Mesendoderm (in vitro differentiated cells): ENCODE measurements around the gene APAF1.

ENCODE experiments used
- DNase-seq: peaks from one replicate; pipeline ENCODE4 v3.0.0; 2013
- H2AK5ac ChIP-seq: 2 replicates; pipeline ENCODE4 v1.6.1; 2013; ENCODE audit warnings: low read length, inconsistent platforms
- H2BK120ac ChIP-seq: 2 replicates; pipeline ENCODE4 v1.6.1; 2013; ENCODE audit warnings: low read depth, mild to moderate bottlenecking, low read length, moderate library complexity, mixed read lengths
- H2BK15ac ChIP-seq: replicated peaks from 2 replicates; pipeline ENCODE4 v1.6.1; 2013; ENCODE audit warnings: low read depth, mild to moderate bottlenecking, moderate library complexity
- H2BK5ac ChIP-seq: 2 replicates; pipeline ENCODE4 v1.6.1; 2013; ENCODE audit warnings: low read length, inconsistent platforms
- H3K18ac ChIP-seq: 2 replicates; pipeline ENCODE4 v1.6.1; 2013; ENCODE audit warnings: mild to moderate bottlenecking, low read length, mixed read lengths
- H3K23ac ChIP-seq: one replicate; pipeline ENCODE4 v1.6.1; 2013; ENCODE audit warnings: low read length
- H3K27ac ChIP-seq: 2 replicates; pipeline ENCODE4 v1.5.1; 2013; ENCODE audit warnings: low read depth, mild to moderate bottlenecking, inconsistent platforms, low read length, moderate library complexity
- H3K27me3 ChIP-seq: 2 replicates; pipeline ENCODE4 v1.6.1; 2013; ENCODE audit warnings: low read length, control low read depth, mild to moderate bottlenecking, inconsistent platforms; ENCODE audit not compliant: insufficient read depth, poor library complexity
- H3K36me3 ChIP-seq: 2 replicates; pipeline ENCODE4 v1.6.1; 2013; ENCODE audit warnings: low read length, inconsistent platforms; ENCODE audit not compliant: control insufficient read depth, insufficient read depth
- H3K4ac ChIP-seq: one replicate; pipeline ENCODE4 v1.6.1; 2013; ENCODE audit warnings: low read depth, mild to moderate bottlenecking, low read length, moderate library complexity
- H3K4me1 ChIP-seq: 2 replicates; pipeline ENCODE4 v1.6.1; 2013; ENCODE audit warnings: low read depth, low read length, inconsistent platforms; ENCODE audit not compliant: control insufficient read depth
- H3K4me2 ChIP-seq: 2 replicates; pipeline ENCODE4 v1.6.1; 2013; ENCODE audit warnings: low read length
- H3K4me3 ChIP-seq: 2 replicates; pipeline ENCODE4 v1.5.1; 2013; ENCODE audit warnings: mild to moderate bottlenecking, low read length
- H3K56ac ChIP-seq: one replicate; pipeline ENCODE4 v1.6.1; 2013; ENCODE audit warnings: low read length
- H3K79me1 ChIP-seq: 2 replicates; pipeline ENCODE4 v1.6.1; 2013; ENCODE audit warnings: low read length, inconsistent platforms
- H3K79me2 ChIP-seq: 2 replicates; pipeline ENCODE4 v1.6.1; 2013; ENCODE audit warnings: mild to moderate bottlenecking, low read length; ENCODE audit not compliant: control insufficient read depth, insufficient read depth
- H3K9ac ChIP-seq: 2 replicates; pipeline ENCODE4 v1.6.1; 2013; ENCODE audit warnings: low read length, inconsistent platforms
- H4K5ac ChIP-seq: one replicate; pipeline ENCODE4 v1.6.1; 2013; ENCODE audit warnings: low read length
- H4K8ac ChIP-seq: one replicate; pipeline ENCODE4 v1.6.1; 2013; ENCODE audit warnings: low read depth, mild to moderate bottlenecking, control low read depth, low read length, moderate library complexity
- WGBS: extraction: QIAGEN DNeasy Blood & Tissue Kit; methylation state at CpG from one replicate; pipeline ENCODE4 v1.1.7; 2013; ENCODE audit warnings: low lambda C conversion rate, missing lambda C conversion rate; ENCODE audit not compliant: insufficient coverage; ENCODE audit errors: extremely low coverage; 5-methylcytosine and 5-hydroxymethylcytosine counted together

Gene APAF1

DNA sequence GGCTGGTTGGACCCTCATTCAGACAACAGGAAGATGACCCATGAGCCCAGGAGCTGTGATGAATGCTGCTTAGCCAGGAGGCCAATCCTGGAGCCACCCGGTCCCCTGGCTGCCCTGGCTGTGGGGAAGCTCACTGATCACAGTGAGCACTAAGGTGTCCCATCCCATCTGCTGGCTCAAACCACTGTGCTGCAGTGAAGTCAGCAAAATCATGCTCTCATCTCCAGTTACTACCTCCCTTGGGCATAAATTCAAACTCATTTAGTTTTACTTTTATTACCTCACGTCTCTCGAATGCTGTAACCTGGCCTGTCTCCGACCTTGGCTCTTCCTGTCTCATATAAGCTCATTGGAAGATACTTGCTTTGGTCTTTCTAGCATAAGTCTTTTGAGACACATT, 112.4 kb downstream of the APAF1 start:
- Histone ChIP-seq H3K4me3 (no peak overlapping the region), H2BK15ac (no peak overlapping the region), H3K27ac (no peak overlapping the region), H3K4me1 (peaks cover 7% of the 10 kb centered on the region), H3K79me1 (no peaks in the 10 kb centered on the region), H2BK120ac (no peak overlapping the region), H3K9ac (no peak overlapping the region), H3K79me2 (no peaks in the 10 kb centered on the region), H3K27me3 (no peaks in the 10 kb centered on the region), H3K4me2 (no peak overlapping the region), H2BK5ac (no peak overlapping the region), H4K5ac (no peak overlapping the region), H4K8ac (no peak overlapping the region), H2AK5ac (no peak overlapping the region), H3K18ac (no peak overlapping the region), H3K23ac (no peak overlapping the region), H3K4ac (no peak overlapping the region), H3K36me3 (no peaks in the 10 kb centered on the region), H3K56ac (no peak overlapping the region)
- no CpG with 5 or more reads among the region's 4 CpGs for WGBS
- DNase-seq = no peak

DNA sequence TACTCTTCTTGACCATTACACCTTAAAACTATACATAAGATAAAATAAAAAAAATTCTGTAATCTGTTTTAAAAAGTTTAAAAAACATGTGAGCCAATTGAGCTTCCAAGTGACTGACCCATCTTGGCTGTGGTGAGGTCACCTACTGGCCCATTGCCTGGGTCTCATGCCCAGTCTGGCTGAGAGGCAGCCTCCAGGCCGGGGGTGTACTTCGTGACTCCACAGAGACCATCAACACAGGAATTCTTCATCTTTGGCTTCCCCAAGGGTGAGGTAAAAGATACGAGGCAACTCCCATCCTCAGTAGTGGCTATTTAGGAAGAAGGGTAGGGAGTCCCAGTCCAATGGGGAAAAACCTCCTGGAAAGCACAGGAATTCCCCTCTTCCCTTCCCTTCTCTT, 113.2 kb downstream of the APAF1 start:
- Histone ChIP-seq H3K9ac (no peak overlapping the region), H2BK120ac (no peak overlapping the region), H3K36me3 (no peaks in the 10 kb centered on the region), H3K27ac (no peak overlapping the region), H4K5ac (no peak overlapping the region), H4K8ac (no peak overlapping the region), H2BK5ac (no peak overlapping the region), H3K27me3 (no peaks in the 10 kb centered on the region), H3K18ac (no peak overlapping the region), H3K4ac (no peak overlapping the region), H3K23ac (no peak overlapping the region), H3K79me1 (no peaks in the 10 kb centered on the region), H3K4me1 (peaks cover 4% of the 10 kb centered on the region), H2AK5ac (no peak overlapping the region), H3K56ac (no peak overlapping the region), H3K4me3 (no peak overlapping the region), H2BK15ac (no peak overlapping the region), H3K79me2 (no peaks in the 10 kb centered on the region), H3K4me2 (no peak overlapping the region)
- DNase-seq = no peak
- no CpG with 5 or more reads among the region's 3 CpGs for WGBS

DNA sequence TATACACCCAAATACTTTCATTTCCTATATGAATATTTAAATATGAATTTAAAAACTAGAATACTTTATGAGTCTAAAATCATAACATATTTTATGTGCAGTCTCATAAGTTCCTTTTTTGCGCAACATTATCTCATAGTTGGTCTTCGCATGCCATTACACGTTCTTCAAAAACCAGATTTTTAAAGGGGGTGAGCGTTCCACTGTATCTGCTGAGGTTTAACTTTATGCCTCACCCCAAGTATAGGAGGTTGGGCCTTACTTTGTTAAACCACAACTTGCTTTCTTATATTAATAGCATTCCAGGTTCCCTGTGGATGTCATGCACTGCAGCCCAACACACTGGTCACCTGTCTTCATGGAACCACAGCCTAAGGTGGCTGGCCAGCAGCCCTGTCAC, 118.6 kb downstream of the APAF1 start:
- Histone ChIP-seq H3K79me1 (no peaks in the 10 kb centered on the region), H3K4ac (no peak overlapping the region), H4K5ac (no peak overlapping the region), H3K27me3 (no peaks in the 10 kb centered on the region), H3K9ac (no peak overlapping the region), H3K36me3 (no peaks in the 10 kb centered on the region), H2BK120ac (no peak overlapping the region), H3K4me2 (no peak overlapping the region), H2AK5ac (no peak overlapping the region), H3K27ac (no peak overlapping the region), H2BK15ac (no peak overlapping the region), H3K4me3 (no peak overlapping the region), H3K23ac (no peak overlapping the region), H4K8ac (no peak overlapping the region), H2BK5ac (no peak overlapping the region), H3K4me1 (no peaks in the 10 kb centered on the region), H3K79me2 (no peaks in the 10 kb centered on the region), H3K56ac (no peak overlapping the region), H3K18ac (no peak overlapping the region)
- WGBS = no CpG with 5 or more reads among the region's 4 CpGs
- no peak for DNase-seq

DNA sequence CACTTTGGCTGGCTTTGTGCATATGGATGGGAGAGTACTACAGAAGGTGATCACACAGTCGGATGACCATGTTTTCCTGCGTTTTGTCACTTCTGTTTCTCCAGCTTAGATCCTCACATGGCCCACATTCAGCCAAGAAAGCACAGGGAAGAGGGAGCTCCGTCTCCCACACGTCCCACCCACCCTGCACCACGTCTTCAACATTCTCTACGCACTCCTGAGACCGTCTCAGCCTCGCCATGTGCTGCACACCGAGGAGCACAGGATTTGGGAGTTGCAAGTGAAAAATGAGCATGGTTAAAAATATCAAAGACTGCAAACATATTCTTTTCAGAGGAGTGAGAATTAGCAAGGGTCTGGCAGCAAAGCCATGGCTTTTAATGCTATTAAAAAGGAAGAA, 122.2 kb downstream of the APAF1 start:
- H2BK120ac ChIP-seq = no peak overlapping the region
- H2BK5ac ChIP-seq = no peak overlapping the region
- H3K4me3 ChIP-seq = no peak overlapping the region
- no peaks in the 10 kb centered on the region for H3K27me3 ChIP-seq
- no peak overlapping the region for H3K18ac ChIP-seq
- H3K56ac ChIP-seq = no peak overlapping the region
- H3K27ac ChIP-seq = no peak overlapping the region
- H4K8ac ChIP-seq = no peak overlapping the region
- no peaks in the 10 kb centered on the region for H3K79me2 ChIP-seq
- no peak overlapping the region for H3K4me2 ChIP-seq
- no peak for DNase-seq
- no peak overlapping the region for H4K5ac ChIP-seq
- H3K9ac ChIP-seq = no peak overlapping the region
- no peaks in the 10 kb centered on the region for H3K79me1 ChIP-seq
- H2AK5ac ChIP-seq = no peak overlapping the region
- H3K4ac ChIP-seq = no peak overlapping the region
- H3K36me3 ChIP-seq = no peaks in the 10 kb centered on the region
- no CpG with 5 or more reads among the region's 9 CpGs for WGBS
- no peak overlapping the region for H3K23ac ChIP-seq
- no peak overlapping the region for H2BK15ac ChIP-seq
- H3K4me1 ChIP-seq = no peaks in the 10 kb centered on the region

DNA sequence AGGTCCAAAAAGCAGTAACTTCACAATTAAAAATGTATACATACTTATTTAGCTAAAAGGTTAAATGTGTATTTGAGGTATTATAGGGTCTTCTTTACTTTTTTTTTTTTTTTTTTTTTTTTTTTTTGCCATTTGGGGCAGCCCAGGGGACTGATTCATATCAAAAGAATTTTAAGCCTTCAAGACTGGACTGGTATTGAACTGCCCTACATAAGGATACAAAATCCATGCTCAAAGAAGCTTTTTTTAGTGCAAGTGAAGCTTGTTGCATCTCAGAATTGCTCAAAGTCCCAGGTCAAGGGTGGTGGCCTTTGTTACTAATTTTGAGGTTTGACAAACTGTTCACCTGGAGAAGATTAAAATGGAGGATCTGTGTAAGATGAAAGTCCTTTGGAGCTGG, 124.0 kb downstream of the APAF1 start:
- Histone ChIP-seq H3K4me3 (no peak overlapping the region), H2AK5ac (no peak overlapping the region), H2BK5ac (no peak overlapping the region), H3K9ac (no peak overlapping the region), H4K8ac (no peak overlapping the region), H3K27ac (no peak overlapping the region), H3K79me1 (no peaks in the 10 kb centered on the region), H2BK120ac (no peak overlapping the region), H3K4me1 (no peaks in the 10 kb centered on the region), H3K23ac (no peak overlapping the region), H3K4me2 (no peak overlapping the region), H3K56ac (no peak overlapping the region), H3K4ac (no peak overlapping the region), H3K18ac (no peak overlapping the region), H2BK15ac (no peak overlapping the region), H3K79me2 (no peaks in the 10 kb centered on the region), H4K5ac (no peak overlapping the region), H3K36me3 (no peaks in the 10 kb centered on the region), H3K27me3 (no peaks in the 10 kb centered on the region)
- DNase-seq = no peak

DNA sequence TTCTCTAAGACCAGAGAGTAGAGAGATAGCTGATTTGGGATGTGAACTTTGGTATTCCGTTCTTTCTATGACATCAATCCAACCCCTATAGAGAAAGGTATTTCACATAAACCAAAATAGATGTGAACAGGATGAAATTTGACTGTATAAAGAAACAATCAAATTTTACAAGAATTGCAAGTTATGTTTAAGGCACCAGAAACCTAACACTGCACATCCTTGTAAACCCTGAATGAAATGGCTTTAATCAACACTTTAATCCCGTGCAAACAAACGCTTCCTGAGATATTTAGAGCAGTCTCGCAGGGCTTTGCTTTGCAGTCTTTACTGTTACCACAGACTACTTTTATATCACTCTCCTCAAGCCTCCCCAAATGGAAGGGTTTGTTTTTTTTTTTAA, 125.1 kb downstream of the APAF1 start:
- H3K23ac ChIP-seq = no peak overlapping the region
- no peaks in the 10 kb centered on the region for H3K27me3 ChIP-seq
- H3K56ac ChIP-seq = no peak overlapping the region
- no peaks in the 10 kb centered on the region for H3K36me3 ChIP-seq
- H2BK120ac ChIP-seq = no peak overlapping the region
- H3K27ac ChIP-seq = no peak overlapping the region
- no peak overlapping the region for H4K5ac ChIP-seq
- no peak overlapping the region for H4K8ac ChIP-seq
- H2BK15ac ChIP-seq = no peak overlapping the region
- no peak overlapping the region for H3K18ac ChIP-seq
- H3K79me2 ChIP-seq = no peaks in the 10 kb centered on the region
- no peaks in the 10 kb centered on the region for H3K79me1 ChIP-seq
- H2BK5ac ChIP-seq = no peak overlapping the region
- H3K4me3 ChIP-seq = no peak overlapping the region
- no peak overlapping the region for H2AK5ac ChIP-seq
- H3K4ac ChIP-seq = no peak overlapping the region
- no peak overlapping the region for H3K9ac ChIP-seq
- DNase-seq = no peak
- no peaks in the 10 kb centered on the region for H3K4me1 ChIP-seq
- H3K4me2 ChIP-seq = no peak overlapping the region
- no CpG with 5 or more reads among the region's 4 CpGs for WGBS
